Measurements from ENCODE around the gene ARHGEF17.

The ARHGEF17 gene

GRCh38 chr11:73398721-73399120 lies 90.6 kb downstream of the ARHGEF17 start:
- DNase-seq (ENCODE audit: low read depth): no peak
- no peak for TF ChIP-seq CTCF (IDR thresholded peaks at IDR 0.05; ENCODE audit: low read depth, low read length, missing control alignments)
- no peak overlapping the region for H3K4me3 ChIP-seq (ENCODE audit: low read depth, low read length)

- no peak overlapping the region for H3K4me3 ChIP-seq (ENCODE audit: low read depth, low read length)
- DNase-seq (ENCODE audit: low read depth): no peak
- TF ChIP-seq CTCF (IDR thresholded peaks at IDR 0.05; ENCODE audit: low read depth, low read length, missing control alignments): no peak
Observed at GRCh38 chr11:73399159-73399590, 91.1 kb downstream of the ARHGEF17 start.

- no peak overlapping the region for H3K4me3 ChIP-seq (ENCODE audit: low read depth, low read length)
- no peak for TF ChIP-seq CTCF (IDR thresholded peaks at IDR 0.05; ENCODE audit: low read depth, low read length, missing control alignments)
Observed at GRCh38 chr11:73399636-73400035, 91.6 kb downstream of the ARHGEF17 start.

GRCh38 chr11:73400293-73400692 lies 92.2 kb downstream of the ARHGEF17 start:
- no peak overlapping the region for H3K4me3 ChIP-seq (ENCODE audit: low read depth, low read length)
- no peak for TF ChIP-seq CTCF (IDR thresholded peaks at IDR 0.05; ENCODE audit: low read depth, low read length, missing control alignments)
- no peak for DNase-seq (ENCODE audit: low read depth)

More at GRCh38 chr11:73399636-73400035, 91.6 kb downstream of the ARHGEF17 start:
- no peak for DNase-seq (ENCODE audit: low read depth)

GRCh38 chr11:73401217-73401923 lies 93.3 kb downstream of the ARHGEF17 start:
- TF ChIP-seq CTCF (IDR thresholded peaks at IDR 0.05; ENCODE audit: low read depth, low read length, missing control alignments): no peak
- DNase-seq (ENCODE audit: low read depth): no peak
- H3K4me3 ChIP-seq (ENCODE audit: low read depth, low read length): no peak overlapping the region

- TF ChIP-seq CTCF (IDR thresholded peaks at IDR 0.05; ENCODE audit: low read depth, low read length, missing control alignments): no peak
- H3K4me3 ChIP-seq (ENCODE audit: low read depth, low read length): no peak overlapping the region
- no peak for DNase-seq (ENCODE audit: low read depth)
Observed at GRCh38 chr11:73401924-73402833, 94.1 kb downstream of the ARHGEF17 start.

Data from GM12864 (cell line).